ENCODE results near the gene UBE2H. TPM values are rescaled to one million over a fixed set of nuclear protein-coding genes. Genes with fewer than 3 reads are reported as not detected.

UBE2H gene
- total RNA-seq, 4 donors from 2014 or later, result 68.3 to 123 (median 91.4) TPM

DNA sequence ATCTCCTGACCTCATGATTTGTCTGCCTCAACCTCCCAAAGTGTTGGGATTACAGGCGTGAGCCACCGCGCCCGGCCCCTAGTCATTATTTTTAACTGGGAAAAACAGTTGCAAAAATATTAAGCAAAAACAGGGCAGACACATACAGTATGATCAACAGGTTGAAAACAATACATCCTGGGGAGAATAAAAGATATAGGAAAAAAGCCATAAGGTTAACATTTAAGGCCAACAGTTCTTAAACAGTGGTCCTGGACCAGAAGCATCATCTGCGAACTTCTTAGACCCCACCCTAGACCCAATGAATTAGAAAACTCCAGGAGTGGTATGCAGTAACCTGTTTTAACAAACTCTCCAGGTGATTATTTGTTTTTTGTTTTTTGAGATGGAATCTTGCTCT is 6.5 kb downstream of the UBE2H start:
- Histone ChIP-seq H3K4me3 (no peak overlapping the region), H3K9me3 (no peaks in the 10 kb centered on the region), H3K36me3 (peaks cover 0 to 12% (median 5%) of the 10 kb centered on the region in 4 donors), H3K4me1 (peaks cover 35 to 77% (median 52%) of the 10 kb centered on the region in 4 donors), H3K27me3 (no peaks in the 10 kb centered on the region), H3K27ac (replicated peaks in 1 of 4) (no peak overlapping the region)
- intact Hi-C loops (cut with DNase I), result loop anchor here (5.0 kb wide), 1 partner anchor 84 kb away; no protein-coding TSS in a partner anchor
- TF ChIP-seq, protein P1, sequence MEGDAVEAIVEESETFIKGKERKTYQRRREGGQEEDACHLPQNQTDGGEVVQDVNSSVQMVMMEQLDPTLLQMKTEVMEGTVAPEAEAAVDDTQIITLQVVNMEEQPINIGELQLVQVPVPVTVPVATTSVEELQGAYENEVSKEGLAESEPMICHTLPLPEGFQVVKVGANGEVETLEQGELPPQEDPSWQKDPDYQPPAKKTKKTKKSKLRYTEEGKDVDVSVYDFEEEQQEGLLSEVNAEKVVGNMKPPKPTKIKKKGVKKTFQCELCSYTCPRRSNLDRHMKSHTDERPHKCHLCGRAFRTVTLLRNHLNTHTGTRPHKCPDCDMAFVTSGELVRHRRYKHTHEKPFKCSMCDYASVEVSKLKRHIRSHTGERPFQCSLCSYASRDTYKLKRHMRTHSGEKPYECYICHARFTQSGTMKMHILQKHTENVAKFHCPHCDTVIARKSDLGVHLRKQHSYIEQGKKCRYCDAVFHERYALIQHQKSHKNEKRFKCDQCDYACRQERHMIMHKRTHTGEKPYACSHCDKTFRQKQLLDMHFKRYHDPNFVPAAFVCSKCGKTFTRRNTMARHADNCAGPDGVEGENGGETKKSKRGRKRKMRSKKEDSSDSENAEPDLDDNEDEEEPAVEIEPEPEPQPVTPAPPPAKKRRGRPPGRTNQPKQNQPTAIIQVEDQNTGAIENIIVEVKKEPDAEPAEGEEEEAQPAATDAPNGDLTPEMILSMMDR (IDR thresholded peaks at IDR 0.05), result no peak
- TF ChIP-seq POLR2A (IDR thresholded peaks at IDR 0.05; ENCODE audit: low read depth), result no peak
- TF ChIP-seq EP300 (IDR thresholded peaks at IDR 0.05), result no peak
- TF ChIP-seq POLR2AphosphoS5 (IDR thresholded peaks at IDR 0.05), result no peak
- WGBS, result 95% methylated on average over 5 of the region's 5 CpGs
- no peak for DNase-seq (ENCODE audit: extremely low spot score)

DNA sequence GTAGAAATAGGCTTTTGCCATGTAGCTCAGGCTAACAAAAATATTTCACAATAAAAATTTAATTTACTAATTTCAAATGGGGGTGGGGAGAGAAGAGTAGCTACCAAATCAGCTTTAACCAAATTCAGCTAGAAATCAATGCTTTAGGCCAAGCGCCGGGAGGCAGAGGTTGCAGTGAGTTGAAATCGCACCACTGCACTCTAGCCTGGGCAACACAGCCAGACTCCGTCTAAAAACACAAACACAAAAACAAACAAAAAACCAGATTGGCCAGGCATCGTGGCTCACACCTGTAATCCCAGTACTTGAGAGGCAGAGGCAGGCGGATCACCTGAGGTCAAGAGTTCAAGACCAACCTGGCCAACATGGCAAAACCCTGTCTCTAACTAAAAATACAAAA is 9.4 kb downstream of the UBE2H start:
- TF ChIP-seq POLR2AphosphoS5 (IDR thresholded peaks at IDR 0.05) (no peak), POLR2A (IDR thresholded peaks at IDR 0.05; ENCODE audit: low read depth) (no peak), EP300 (IDR thresholded peaks at IDR 0.05) (no peak)
- TF ChIP-seq, protein P1 (IDR thresholded peaks at IDR 0.05), result no peak
- intact Hi-C loops (cut with DNase I), result no loop called here
- Histone ChIP-seq H3K36me3 (peaks cover 0 to 12% (median 5%) of the 10 kb centered on the region in 4 donors), H3K4me3 (no peak overlapping the region), H3K27ac (replicated peaks in 1 of 4) (no peak overlapping the region), H3K9me3 (no peaks in the 10 kb centered on the region), H3K4me1 (peaks cover 28 to 74% (median 46%) of the 10 kb centered on the region in 4 donors), H3K27me3 (no peaks in the 10 kb centered on the region)
- no peak for DNase-seq (ENCODE audit: extremely low spot score)
- WGBS, result 87% methylated on average over 6 of the region's 6 CpGs

DNA sequence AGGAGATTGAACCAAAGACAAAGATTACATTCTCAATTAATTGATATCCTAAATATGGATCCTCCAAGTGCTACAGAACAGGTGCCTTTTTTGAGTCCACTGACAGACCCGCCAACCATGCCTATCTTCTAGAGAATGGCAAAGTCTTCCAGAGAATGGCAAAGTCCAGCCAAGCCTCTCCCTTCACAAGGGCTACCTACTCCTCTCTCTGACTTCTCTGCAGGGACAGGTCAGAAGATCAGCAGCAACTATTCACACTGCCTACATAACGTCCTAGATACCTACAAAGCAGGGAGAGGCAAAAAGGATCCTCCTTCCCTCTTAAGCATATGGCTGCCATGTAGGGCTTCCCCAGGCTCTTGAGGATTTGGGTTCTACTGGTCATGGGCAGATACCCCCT is 12.4 kb downstream of the UBE2H start:
- intact Hi-C loops (cut with DNase I), result no loop called here
- 73% methylated on average over 2 of the region's 2 CpGs for WGBS
- no peaks in the 10 kb centered on the region for H3K27me3 ChIP-seq
- peaks cover 0 to 16% (median 8%) of the 10 kb centered on the region in 4 donors for H3K36me3 ChIP-seq
- no peak overlapping the region for H3K27ac ChIP-seq (replicated peaks in 1 of 4)
- DNase-seq (ENCODE audit: extremely low spot score), result no peak
- no peak overlapping the region for H3K4me3 ChIP-seq
- peaks cover 8 to 49% (median 27%) of the 10 kb centered on the region in 4 donors for H3K4me1 ChIP-seq
- H3K9me3 ChIP-seq, result no peaks in the 10 kb centered on the region
- TF ChIP-seq EP300 (IDR thresholded peaks at IDR 0.05) (no peak), POLR2A (IDR thresholded peaks at IDR 0.05; ENCODE audit: low read depth) (no peak), POLR2AphosphoS5 (IDR thresholded peaks at IDR 0.05) (no peak)
- TF ChIP-seq, protein P1 (IDR thresholded peaks at IDR 0.05), result no peak

DNA sequence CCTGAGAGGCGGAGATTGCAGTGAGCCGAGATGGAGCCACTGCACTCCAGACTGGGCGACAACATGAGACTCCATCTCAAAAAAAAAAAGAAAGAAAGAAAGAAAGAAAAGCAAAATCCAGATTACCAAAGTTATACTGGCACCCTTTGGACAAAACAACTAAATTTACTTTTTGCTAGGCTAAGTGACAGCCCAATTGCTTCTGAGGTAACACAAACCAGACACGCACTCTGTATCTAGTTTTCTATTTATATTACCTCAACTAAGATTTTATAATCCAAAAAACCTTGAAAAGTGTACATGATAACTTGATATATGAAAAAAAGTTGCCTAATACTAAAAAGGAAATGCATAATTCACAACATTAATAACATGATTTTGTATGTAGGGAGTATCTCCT is 12.9 kb downstream of the UBE2H start:
- TF ChIP-seq EP300 (IDR thresholded peaks at IDR 0.05) (no peak), POLR2AphosphoS5 (IDR thresholded peaks at IDR 0.05) (no peak), POLR2A (IDR thresholded peaks at IDR 0.05; ENCODE audit: low read depth) (no peak)
- TF ChIP-seq, protein P1 (IDR thresholded peaks at IDR 0.05), result no peak
- Histone ChIP-seq H3K4me1 (peaks cover 8 to 47% (median 27%) of the 10 kb centered on the region in 4 donors), H3K27ac (replicated peaks in 1 of 4) (no peak overlapping the region), H3K36me3 (peaks cover 0 to 20% (median 8%) of the 10 kb centered on the region in 4 donors), H3K4me3 (no peak overlapping the region), H3K27me3 (no peaks in the 10 kb centered on the region), H3K9me3 (no peaks in the 10 kb centered on the region)
- 82% methylated on average over 4 of the region's 4 CpGs for whole genome bisulfite sequencing
- intact Hi-C loops (cut with DNase I), result no loop called here
- DNase-seq (ENCODE audit: extremely low spot score), result no peak

DNA sequence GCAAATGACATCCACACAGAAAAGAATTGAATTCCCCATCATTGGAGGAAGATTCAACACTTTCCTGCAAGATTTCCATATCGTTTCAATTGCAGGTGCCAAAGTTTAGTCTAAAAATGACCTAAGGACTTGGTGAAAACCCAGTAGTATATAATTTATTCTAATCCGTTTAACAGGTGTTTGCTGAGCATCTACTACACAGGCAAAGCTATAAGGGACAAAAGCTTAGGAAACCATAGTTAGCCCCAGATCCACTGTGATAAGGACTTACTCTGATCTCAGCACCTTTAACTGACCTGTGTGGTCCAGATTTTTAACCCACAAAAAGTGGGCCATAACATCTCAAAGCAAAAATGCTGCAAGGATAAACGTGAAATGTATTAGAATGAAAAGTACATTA is 19.1 kb downstream of the UBE2H start:
- 86% methylated on average over 3 of the region's 3 CpGs for WGBS
- H3K4me1 ChIP-seq, result peaks cover 3 to 5% (median 4%) of the 10 kb centered on the region in 4 donors
- no peak overlapping the region for H3K4me3 ChIP-seq
- TF ChIP-seq POLR2AphosphoS5 (IDR thresholded peaks at IDR 0.05) (no peak), EP300 (IDR thresholded peaks at IDR 0.05) (no peak), POLR2A (IDR thresholded peaks at IDR 0.05; ENCODE audit: low read depth) (no peak)
- TF ChIP-seq, protein P1 (IDR thresholded peaks at IDR 0.05), result no peak
- H3K27me3 ChIP-seq, result no peaks in the 10 kb centered on the region
- no peak overlapping the region for H3K27ac ChIP-seq (replicated peaks in 1 of 4)
- no peaks in the 10 kb centered on the region for H3K9me3 ChIP-seq
- H3K36me3 ChIP-seq, result peaks cover 0 to 37% (median 24%) of the 10 kb centered on the region in 4 donors
- no peak for DNase-seq (ENCODE audit: extremely low spot score)
- intact Hi-C loops (cut with DNase I), result no loop called here
